GM21360 (cell line): ENCODE results near the gene ANP32D.
"Not testable (repeated sequence)": the region's sequence is repeated elsewhere in the genome, so short reads cannot be mapped to it uniquely, and the experiment has no call there.

ENCODE experiments used
- ATAC-seq: cut with Tn5 transposase; IDR thresholded peaks from one replicate; pipeline ENCODE4 v1.9.1; 2021; ENCODE audit warnings: mild to moderate bottlenecking, moderate library complexity; ENCODE audit not compliant: unreplicated experiment

ANP32D gene

DNA sequence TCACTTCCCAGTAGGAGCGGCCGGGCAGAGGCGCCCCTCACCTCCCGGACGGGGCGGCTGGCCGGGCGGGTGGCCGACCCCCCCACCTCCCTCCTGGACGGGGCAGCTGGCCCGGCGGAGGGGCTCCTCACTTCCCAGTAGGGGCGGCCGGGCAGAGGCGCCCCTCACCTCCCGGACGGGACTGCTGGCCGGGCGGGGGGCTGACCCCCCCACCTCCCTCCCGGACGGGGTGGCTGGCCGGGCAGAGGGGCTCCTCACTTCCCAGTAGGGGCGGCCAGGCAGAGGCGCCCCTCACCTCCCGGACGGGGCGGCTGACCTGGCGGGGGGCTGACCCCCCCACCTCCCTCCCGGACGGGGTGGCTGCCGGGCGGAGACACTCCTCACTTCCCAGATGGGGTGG, 27.9 kb downstream of the ANP32D start:
- ATAC-seq, result not testable (repeated sequence)

DNA sequence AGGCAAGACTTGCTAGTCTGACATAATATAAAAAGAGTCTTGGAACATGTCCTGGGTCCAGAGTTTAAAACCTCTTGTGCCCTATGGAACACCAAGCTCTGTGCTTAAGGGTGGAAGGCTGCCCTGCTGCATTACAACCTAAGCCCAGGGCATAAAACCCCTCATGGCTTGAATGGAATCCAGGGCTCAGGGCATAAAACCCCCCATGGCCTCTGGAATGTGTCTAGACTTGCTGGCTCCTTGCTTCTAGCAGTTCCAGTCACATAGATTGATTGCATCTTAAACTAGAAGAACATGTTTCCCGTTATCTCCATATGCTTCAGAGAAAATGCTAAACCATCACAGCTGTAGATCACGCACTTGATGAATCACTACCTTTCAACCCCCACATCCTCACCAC, 34.5 kb downstream of the ANP32D start:
- ATAC-seq, result not testable (repeated sequence)

DNA sequence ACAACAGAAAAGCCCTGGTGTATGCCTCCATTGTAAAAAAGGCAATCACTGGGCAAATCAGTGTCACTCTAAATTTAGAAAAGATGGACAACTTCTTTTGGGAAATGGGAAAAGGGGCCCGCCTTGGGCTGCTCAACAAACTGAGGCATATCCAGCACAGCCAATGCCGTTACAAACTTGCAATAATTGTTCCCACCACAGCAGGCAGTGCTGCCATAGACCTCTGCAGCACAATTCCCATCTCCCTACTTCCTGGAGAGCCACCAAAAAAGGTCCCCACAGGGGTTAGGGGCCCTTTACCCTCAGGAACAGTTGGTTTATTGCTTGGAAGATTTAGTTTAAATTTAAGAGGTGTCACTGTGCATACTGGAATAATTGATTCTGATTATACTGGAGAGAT, 36.6 kb downstream of the ANP32D start:
- ATAC-seq, result no peak

GRCh38 chr12:48510111-48510510, 37.8 kb downstream of the ANP32D start:
- ATAC-seq, result no peak

- ATAC-seq, result peak; percentile 75
Observed at GRCh38 chr12:48512855-48513254, 40.5 kb downstream of the ANP32D start.

GRCh38 chr12:48514728-48515127, 42.4 kb downstream of the ANP32D start:
- no peak for ATAC-seq

DNA sequence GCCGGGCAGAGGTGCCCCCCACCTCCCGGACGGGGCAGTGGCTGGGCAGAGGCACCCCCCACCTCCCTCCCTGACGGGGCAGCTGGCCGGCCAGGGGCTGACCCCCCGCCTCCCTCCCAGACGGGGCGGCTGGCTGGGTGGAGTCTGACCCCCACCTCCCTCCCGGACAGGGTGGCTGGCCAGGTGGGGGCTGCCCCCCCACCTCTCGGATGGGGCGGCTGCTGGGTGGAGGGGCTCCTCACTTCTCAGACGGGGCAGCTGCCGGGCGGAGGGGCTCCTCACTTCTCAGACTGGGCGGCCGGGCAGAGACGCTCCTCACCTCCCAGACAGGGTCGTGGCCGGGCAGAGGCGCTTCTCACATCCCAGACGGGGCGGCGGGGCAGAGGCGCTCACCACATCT, 48.0 kb downstream of the ANP32D start:
- ATAC-seq, result not testable (repeated sequence)
